ENCODE measurements around the gene CCDC167.
A peak's percentile ranks its signal among the peaks of the same experiment; 100 is the strongest.

CCDC167 gene

DNA sequence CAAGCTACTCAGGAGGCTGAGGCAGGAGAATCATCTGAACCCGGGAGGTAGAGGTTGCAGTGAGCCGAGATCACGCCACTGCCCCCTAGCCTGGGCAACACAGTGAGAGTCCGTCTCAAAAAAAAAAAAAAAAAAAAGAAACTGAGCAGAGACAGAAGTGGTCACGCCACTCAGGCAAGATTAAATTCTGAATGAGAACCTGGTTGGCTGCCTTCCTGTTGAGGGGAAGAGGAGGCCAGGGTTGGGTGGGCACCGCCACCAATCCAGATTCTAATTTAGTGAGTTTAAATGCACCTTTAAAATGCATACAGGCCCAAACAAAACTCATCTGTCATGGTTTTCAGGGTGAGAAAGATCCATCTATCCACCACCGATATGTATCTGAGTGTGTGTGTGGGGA is 23.7 kb upstream of the CCDC167 start:
- no peak for DNase-seq (ENCODE audit: low read depth)
- H3K4me3 ChIP-seq (ENCODE audit: low read depth, low read length), result no peak overlapping the region
- TF ChIP-seq MYC (IDR thresholded peaks at IDR 0.05; ENCODE audit: low read depth, low read length), result no peak
- TF ChIP-seq, protein P1, sequence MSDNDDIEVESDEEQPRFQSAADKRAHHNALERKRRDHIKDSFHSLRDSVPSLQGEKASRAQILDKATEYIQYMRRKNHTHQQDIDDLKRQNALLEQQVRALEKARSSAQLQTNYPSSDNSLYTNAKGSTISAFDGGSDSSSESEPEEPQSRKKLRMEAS (IDR thresholded peaks at IDR 0.05; ENCODE audit: low read depth, low read length), result no peak
- TF ChIP-seq, protein P2, sequence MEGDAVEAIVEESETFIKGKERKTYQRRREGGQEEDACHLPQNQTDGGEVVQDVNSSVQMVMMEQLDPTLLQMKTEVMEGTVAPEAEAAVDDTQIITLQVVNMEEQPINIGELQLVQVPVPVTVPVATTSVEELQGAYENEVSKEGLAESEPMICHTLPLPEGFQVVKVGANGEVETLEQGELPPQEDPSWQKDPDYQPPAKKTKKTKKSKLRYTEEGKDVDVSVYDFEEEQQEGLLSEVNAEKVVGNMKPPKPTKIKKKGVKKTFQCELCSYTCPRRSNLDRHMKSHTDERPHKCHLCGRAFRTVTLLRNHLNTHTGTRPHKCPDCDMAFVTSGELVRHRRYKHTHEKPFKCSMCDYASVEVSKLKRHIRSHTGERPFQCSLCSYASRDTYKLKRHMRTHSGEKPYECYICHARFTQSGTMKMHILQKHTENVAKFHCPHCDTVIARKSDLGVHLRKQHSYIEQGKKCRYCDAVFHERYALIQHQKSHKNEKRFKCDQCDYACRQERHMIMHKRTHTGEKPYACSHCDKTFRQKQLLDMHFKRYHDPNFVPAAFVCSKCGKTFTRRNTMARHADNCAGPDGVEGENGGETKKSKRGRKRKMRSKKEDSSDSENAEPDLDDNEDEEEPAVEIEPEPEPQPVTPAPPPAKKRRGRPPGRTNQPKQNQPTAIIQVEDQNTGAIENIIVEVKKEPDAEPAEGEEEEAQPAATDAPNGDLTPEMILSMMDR (IDR thresholded peaks at IDR 0.05; ENCODE audit: low read depth, low read length), result no peak

DNA sequence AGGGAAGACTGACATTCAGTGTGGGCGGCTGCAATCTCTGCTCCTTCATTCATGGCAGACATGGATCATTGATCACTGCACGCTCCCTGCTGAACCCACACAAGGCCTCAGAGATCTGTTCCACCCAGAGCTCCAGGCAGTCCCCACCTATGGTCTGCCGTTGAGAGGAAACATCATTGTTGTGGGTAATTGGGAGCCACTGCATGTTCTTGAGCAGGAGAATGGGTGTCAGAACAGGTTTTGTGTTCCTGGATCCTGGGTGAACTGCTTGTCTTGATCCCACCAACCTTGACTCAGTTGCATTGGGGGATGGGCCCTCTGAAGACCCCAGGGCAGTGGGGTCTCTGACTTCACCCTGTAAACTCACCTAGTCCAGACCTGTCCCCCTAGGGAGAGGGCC is 23.1 kb upstream of the CCDC167 start:
- no peak overlapping the region for H3K4me3 ChIP-seq (ENCODE audit: low read depth, low read length)
- TF ChIP-seq, protein P1 (IDR thresholded peaks at IDR 0.05; ENCODE audit: low read depth, low read length), result no peak
- TF ChIP-seq MYC (IDR thresholded peaks at IDR 0.05; ENCODE audit: low read depth, low read length) (no peak), POLR2A (IDR thresholded peaks at IDR 0.05; ENCODE audit: extremely low read depth, insufficient read length) (no peak)
- TF ChIP-seq, protein P2 (IDR thresholded peaks at IDR 0.05; ENCODE audit: low read depth, low read length), result no peak
- DNase-seq (ENCODE audit: low read depth), result no peak

DNA sequence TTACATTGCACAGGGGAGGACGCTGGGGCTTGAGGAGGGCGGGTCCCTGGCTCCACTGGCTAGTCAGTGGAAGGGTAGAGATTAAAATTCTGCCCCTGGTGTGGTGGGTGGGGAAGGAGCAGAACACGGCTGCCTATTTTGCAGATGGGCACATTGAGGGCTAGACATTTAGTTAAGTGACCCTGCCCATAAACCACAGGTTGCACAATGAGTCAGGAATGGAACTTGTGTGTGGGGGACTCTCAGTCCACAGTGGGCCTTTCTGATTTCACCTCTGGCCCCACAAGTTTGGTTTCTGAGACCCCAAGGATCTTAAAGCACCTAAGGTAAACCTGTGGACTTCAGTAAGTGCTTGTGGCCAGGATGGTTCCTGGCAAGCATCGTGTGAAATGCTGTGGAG is 22.0 kb upstream of the CCDC167 start:
- DNase-seq (ENCODE audit: low read depth), result no peak
- no peak overlapping the region for H3K4me3 ChIP-seq (ENCODE audit: low read depth, low read length)
- TF ChIP-seq, protein P2 (IDR thresholded peaks at IDR 0.05; ENCODE audit: low read depth, low read length), result no peak
- TF ChIP-seq, protein P1 (IDR thresholded peaks at IDR 0.05; ENCODE audit: low read depth, low read length), result no peak
- TF ChIP-seq POLR2A (IDR thresholded peaks at IDR 0.05; ENCODE audit: extremely low read depth, insufficient read length) (no peak), MYC (IDR thresholded peaks at IDR 0.05; ENCODE audit: low read depth, low read length) (no peak)

DNA sequence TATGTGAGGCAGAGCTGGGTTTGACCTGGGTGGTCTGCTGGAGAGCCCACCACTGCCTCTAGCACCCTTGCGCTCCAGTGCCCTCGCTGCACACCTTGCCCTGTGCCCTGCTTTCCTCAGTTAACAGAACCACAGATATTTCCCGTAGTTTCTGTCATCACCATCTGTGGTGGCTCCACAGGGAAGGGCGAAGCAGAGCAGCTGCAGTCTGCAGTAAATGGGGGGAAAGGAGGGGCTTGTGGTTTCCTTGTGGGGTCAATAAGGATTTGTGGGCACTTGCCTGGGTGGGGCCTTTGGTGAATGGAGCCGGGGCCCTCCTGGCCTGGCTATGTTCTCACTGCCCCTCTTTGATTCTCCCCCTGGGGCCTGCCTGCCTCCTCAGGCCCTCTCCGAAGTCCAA is 21.2 kb upstream of the CCDC167 start:
- H3K4me3 ChIP-seq (ENCODE audit: low read depth, low read length), result no peak overlapping the region
- peak; percentile 42 for DNase-seq (ENCODE audit: low read depth)
- TF ChIP-seq MYC (IDR thresholded peaks at IDR 0.05; ENCODE audit: low read depth, low read length) (no peak), POLR2A (IDR thresholded peaks at IDR 0.05; ENCODE audit: extremely low read depth, insufficient read length) (no peak)
- TF ChIP-seq, protein P1 (IDR thresholded peaks at IDR 0.05; ENCODE audit: low read depth, low read length), result no peak
- TF ChIP-seq, protein P2 (IDR thresholded peaks at IDR 0.05; ENCODE audit: low read depth, low read length), result no peak

DNA sequence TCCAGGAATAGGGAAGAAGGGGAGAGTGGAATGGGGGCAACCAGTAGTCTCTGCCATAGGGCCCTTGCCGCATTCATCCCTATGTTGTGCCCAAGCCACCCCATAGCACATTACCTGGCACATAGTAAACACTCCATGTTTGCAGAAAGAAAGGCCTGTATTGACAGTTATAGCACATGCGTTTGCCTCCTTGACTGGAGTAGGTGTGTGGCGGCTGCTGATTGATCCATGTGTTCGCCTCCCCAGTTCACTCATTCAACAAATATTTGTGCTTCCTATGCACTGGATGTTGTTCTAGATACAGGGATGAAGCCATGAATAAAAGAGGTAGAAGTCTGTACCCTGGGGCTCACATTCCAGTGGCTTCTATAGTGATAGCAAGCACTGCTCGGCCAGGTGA is 19.8 kb upstream of the CCDC167 start:
- TF ChIP-seq POLR2A (IDR thresholded peaks at IDR 0.05; ENCODE audit: extremely low read depth, insufficient read length), result no peak
- H3K4me3 ChIP-seq (ENCODE audit: low read depth, low read length), result no peak overlapping the region
- DNase-seq (ENCODE audit: low read depth), result no peak

DNA sequence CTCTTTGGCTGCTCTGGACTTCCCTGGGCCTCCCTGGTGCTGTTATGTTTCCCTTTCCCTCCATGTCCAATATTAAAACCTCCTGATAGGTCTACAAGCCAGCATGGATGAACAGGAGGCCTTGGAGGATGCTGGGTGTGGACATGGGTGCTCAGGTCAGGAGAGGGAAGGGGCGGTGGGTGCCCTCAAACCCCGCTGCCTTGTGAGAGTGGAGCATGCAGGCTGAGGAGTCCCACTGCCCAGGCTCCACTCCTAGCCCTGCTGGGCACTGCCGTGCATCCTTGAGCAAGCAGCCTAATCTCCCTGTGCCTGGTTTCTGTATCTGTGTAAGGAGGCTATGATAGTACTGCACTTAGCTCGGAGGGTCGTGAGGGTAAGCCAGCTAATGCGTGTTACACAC is 18.4 kb upstream of the CCDC167 start:
- DNase-seq (ENCODE audit: low read depth), result no peak
- TF ChIP-seq POLR2A (IDR thresholded peaks at IDR 0.05; ENCODE audit: extremely low read depth, insufficient read length), result no peak
- no peak for TF ChIP-seq MYC (IDR thresholded peaks at IDR 0.05; ENCODE audit: low read depth, low read length)
- TF ChIP-seq, protein P1 (IDR thresholded peaks at IDR 0.05; ENCODE audit: low read depth, low read length), result no peak
- TF ChIP-seq, protein P2 (IDR thresholded peaks at IDR 0.05; ENCODE audit: low read depth, low read length), result no peak
- H3K4me3 ChIP-seq (ENCODE audit: low read depth, low read length), result no peak overlapping the region

All from NB4 (cell line).